22Rv1 (cell line): ENCODE data around the gene SLC4A2.

Experiments
- H3K27ac ChIP-seq: fragments of 450-650 bp; 2 replicates; pipeline ENCODE4 v1.5.1; 2017
- ZFX ChIP-seq: fragments of 450-650 bp; IDR thresholded peaks from 2 replicates; pipeline ENCODE4 v1.6.1; 2017; ENCODE audit warnings: antibody characterized with exemption, borderline replicate concordance
- TF ChIP-seq, protein P1 (sequence below): fragments of 450-650 bp; IDR thresholded peaks from 2 replicates; pipeline ENCODE4 v1.5.1; 2017; ENCODE audit warnings: mild to moderate bottlenecking

The SLC4A2 gene

GRCh38 chr7:151048911-151049463 lies 10.4 kb upstream of the SLC4A2 start:
- no peak overlapping the region for H3K27ac ChIP-seq
- TF ChIP-seq, protein P1, sequence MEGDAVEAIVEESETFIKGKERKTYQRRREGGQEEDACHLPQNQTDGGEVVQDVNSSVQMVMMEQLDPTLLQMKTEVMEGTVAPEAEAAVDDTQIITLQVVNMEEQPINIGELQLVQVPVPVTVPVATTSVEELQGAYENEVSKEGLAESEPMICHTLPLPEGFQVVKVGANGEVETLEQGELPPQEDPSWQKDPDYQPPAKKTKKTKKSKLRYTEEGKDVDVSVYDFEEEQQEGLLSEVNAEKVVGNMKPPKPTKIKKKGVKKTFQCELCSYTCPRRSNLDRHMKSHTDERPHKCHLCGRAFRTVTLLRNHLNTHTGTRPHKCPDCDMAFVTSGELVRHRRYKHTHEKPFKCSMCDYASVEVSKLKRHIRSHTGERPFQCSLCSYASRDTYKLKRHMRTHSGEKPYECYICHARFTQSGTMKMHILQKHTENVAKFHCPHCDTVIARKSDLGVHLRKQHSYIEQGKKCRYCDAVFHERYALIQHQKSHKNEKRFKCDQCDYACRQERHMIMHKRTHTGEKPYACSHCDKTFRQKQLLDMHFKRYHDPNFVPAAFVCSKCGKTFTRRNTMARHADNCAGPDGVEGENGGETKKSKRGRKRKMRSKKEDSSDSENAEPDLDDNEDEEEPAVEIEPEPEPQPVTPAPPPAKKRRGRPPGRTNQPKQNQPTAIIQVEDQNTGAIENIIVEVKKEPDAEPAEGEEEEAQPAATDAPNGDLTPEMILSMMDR: no peak
- TF ChIP-seq ZFX: no peak

DNA sequence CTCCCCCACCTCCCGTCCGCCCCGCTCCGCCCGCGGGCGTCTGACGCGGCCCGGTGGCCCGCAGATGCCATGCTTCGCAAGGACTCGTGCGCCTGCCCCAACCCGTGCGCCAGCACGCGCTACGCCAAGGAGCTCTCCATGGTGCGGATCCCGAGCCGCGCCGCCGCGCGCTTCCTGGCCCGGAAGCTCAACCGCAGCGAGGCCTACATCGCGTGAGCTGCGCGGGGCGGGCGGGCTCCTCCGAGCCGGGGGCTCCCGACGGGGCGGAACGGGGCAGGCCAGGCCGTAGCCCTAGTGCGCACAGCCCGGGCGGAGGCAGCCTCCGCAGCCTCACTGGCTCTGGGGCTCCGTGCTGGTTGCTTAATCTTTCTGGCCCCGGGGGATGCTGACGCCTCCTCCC lies 8.3 kb upstream of the SLC4A2 start:
- no peak overlapping the region for H3K27ac ChIP-seq
- TF ChIP-seq ZFX: no peak
- TF ChIP-seq, protein P1: no peak

DNA sequence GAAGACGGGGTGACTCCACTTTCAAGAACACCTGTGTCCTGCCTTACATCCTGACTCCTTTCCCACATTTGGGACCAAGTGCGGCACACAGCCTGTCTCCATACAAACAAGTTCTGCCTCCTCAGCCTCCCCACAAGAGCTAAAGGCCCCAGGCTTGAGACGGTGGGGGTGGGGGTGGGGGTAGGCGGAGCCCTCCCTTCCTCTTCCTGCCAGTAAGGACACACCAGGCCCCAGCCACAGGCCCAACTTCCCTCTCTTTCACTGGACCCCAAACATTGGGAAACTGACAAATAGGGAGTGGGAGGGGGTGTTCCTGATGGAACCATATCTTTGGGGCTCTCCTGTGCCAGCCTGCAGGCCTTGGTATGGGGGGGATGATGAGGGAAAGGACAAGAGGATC lies 6.3 kb upstream of the SLC4A2 start:
- no peak overlapping the region for H3K27ac ChIP-seq
- TF ChIP-seq ZFX: no peak
- TF ChIP-seq, protein P1: no peak

- TF ChIP-seq ZFX: no peak
- TF ChIP-seq, protein P1: no peak
Observed at GRCh38 chr7:151053751-151054150, 5.6 kb upstream of the SLC4A2 start.

DNA sequence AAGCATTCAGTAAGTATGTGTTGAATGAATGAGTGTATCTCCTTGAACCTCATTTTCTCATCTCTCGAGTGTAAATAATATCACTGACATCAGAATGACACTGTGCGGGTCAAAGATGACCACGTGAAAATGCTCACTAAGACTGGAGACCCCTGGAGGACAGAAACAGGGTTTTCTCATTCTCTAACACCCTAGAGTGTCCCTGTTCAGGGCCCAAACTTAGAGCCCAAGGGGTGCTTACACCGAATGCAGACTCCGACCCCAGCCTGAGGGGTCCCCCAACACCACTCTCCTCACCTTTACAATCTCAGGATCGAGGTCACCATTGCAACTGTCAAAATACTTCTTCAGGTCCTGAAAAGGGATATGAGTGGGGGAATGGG lies 3.1 kb upstream of the SLC4A2 start:
- H3K27ac ChIP-seq: no peak overlapping the region
- TF ChIP-seq, protein P1: no peak
- TF ChIP-seq ZFX: no peak

More at GRCh38 chr7:151053751-151054150, 5.6 kb upstream of the SLC4A2 start:
- no peak overlapping the region for H3K27ac ChIP-seq

DNA sequence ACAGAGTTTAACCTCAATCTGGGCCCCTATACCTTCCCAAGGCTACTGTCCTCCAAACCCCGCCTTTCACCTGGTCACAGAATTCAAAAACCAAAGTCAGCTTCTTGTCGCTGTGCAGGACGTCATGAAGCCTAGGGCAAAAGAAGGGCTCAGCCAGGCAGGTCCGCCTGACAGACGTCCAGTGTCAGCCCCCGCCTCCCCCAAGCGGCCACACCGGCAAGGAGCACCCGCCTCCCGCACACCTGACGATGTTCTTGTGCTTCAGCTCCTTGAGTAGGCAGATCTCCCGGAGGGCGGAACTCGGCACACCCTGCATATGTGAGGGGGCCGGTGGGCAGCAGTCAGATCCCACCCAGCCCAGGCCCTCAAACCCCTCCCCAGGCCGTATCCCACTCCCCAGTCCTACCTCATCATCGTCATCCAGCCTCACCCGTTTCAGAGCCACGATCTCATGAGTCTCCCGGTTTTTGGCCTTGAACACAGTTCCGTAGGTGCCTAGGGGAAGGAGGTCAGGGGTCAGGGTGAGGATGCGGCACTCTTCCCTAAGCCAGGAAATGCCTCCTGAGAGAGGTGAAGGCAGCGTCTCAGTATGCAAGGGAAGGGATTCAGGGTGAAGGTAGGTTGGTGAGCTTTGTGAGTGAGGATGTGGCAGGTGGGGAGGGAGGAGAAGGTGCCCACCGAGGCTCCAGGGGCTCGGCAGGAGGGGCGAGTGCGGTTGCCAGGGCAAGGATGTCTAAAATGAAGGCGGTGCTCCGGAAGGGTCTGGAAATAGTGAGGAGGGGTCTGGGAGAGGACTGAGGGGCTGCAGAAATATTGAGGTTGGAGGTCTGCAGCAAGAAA lies 2.5 kb upstream of the SLC4A2 start:
- TF ChIP-seq, protein P1: no peak
- no peak for TF ChIP-seq ZFX
- H3K27ac ChIP-seq: peak overlapping the region; percentile 96

DNA sequence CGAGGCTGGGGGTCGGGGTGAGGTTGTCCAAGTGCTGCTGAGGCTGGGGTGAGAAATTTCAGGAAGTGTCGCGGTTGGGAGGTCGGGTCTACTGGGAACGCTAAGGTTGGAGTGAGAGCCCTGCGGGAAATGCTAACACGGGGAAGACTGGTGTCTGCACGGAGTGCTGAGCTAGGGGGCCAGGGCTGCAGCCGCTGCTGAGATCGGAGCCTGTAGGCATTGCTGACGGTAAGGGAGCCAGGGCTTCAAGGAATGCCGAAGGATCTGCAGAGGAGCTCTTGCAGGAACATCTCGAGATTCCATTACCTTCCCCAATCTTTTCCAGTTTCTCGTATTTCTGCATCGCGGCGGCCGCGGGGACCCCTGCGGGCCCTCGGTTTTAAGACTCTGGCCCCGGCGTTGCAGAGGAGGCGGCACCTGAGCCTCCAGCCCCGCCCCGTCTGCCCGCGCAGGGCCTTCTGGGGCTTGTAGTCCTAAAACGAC lies 1.8 kb upstream of the SLC4A2 start, which contains the start of gene CDK5:
Gene CDK5 (minus strand): TSS at position 392 of the 483 bp plus-strand sequence. CDS start 49 bp downstream, at position 343.
- TF ChIP-seq, protein P1: no peak
- TF ChIP-seq ZFX: no peak
- H3K27ac ChIP-seq: peak within 1 kb of the TSS; percentile 96
